Hepatocyte (in vitro differentiated cells): Measurements from ENCODE around the gene APBB2.

Source experiments
- CTCF ChIP-seq: fragments of 200-600 bp; sonication (generic); IDR thresholded peaks from 2 replicates; pipeline ENCODE4 v1.5.1; 2016; ENCODE audit warnings: antibody characterized with exemption, mild to moderate bottlenecking; ENCODE audit not compliant: poor library complexity
- EZH2 ChIP-seq: fragments of 200-600 bp; sonication (generic); IDR thresholded peaks from 2 replicates; pipeline ENCODE4 v1.6.1; 2016; ENCODE audit warnings: antibody characterized with exemption, mild to moderate bottlenecking, borderline replicate concordance
- EZH2phosphoT487 ChIP-seq: fragments of 200-600 bp; sonication (generic); IDR thresholded peaks from one replicate; pipeline ENCODE4 v1.6.1; 2018; ENCODE audit warnings: antibody characterized with exemption, mild to moderate bottlenecking, low read depth, moderate library complexity; ENCODE audit not compliant: unreplicated experiment, severe bottlenecking

GRCh38 chr4:41189076-41189475, 25.3 kb downstream of the APBB2 start:
- TF ChIP-seq CTCF: no peak
- no peak for TF ChIP-seq EZH2
- no peak for TF ChIP-seq EZH2phosphoT487
